ENCODE results near the gene TMEM86B. TPM values are rescaled to one million over a fixed set of nuclear protein-coding genes. Genes with fewer than 3 reads are reported as not detected.
A peak's percentile ranks its signal among the peaks of the same experiment; 100 is the strongest.

TMEM86B gene, protein sequence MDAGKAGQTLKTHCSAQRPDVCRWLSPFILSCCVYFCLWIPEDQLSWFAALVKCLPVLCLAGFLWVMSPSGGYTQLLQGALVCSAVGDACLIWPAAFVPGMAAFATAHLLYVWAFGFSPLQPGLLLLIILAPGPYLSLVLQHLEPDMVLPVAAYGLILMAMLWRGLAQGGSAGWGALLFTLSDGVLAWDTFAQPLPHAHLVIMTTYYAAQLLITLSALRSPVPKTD
- total RNA-seq (1 to 10 TPM; 1.0 to 1.8 (median 1.5) TPM), polyA plus RNA-seq (10 to 100 TPM; 14.4 to 27.3 TPM)

DNA sequence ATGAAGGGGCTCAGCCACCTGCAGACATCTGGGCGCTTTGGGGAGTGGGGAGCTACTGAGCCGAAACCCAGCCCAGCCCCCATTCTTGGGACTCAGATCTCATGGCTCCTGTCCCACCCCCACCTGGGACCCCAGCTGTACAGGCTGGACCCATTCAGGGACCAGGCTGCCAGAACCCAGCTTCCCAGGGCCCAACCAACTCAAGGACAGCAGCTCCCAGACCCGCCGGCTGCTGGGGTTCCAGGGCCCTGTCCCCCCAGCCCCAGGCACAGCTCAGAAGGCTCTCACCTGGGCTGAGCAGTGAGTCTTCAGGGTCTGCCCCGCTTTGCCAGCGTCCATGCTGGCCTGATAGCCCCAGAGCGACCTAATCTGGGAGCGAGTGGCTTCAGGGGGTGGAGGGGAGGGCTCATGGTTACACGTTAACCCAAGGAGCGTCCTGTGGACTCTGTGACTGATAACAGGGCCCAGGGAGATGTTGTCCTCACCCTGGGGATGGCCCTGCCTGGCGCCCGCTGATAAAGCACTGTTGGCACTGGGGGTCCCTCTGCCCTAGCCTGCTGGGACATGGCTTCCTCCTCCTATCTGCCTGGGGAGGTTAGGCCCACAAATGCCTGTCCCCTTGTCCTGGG lies at the start of gene TMEM86B:
TSS of gene TMEM86B (minus strand) at position 361 of the 629 bp plus-strand sequence. CDS start at position 339, 22 bp downstream.
- no peaks in the 10 kb centered on the region for H3K4me1 ChIP-seq
- TF ChIP-seq, protein P1, sequence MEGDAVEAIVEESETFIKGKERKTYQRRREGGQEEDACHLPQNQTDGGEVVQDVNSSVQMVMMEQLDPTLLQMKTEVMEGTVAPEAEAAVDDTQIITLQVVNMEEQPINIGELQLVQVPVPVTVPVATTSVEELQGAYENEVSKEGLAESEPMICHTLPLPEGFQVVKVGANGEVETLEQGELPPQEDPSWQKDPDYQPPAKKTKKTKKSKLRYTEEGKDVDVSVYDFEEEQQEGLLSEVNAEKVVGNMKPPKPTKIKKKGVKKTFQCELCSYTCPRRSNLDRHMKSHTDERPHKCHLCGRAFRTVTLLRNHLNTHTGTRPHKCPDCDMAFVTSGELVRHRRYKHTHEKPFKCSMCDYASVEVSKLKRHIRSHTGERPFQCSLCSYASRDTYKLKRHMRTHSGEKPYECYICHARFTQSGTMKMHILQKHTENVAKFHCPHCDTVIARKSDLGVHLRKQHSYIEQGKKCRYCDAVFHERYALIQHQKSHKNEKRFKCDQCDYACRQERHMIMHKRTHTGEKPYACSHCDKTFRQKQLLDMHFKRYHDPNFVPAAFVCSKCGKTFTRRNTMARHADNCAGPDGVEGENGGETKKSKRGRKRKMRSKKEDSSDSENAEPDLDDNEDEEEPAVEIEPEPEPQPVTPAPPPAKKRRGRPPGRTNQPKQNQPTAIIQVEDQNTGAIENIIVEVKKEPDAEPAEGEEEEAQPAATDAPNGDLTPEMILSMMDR (IDR thresholded peaks at IDR 0.05): no peak
- FAIRE-seq: no peak
- no peak within 1 kb of the TSS for H3K27ac ChIP-seq
- no peaks in the 10 kb centered on the region for H3K27me3 ChIP-seq
- peak in 3 of 4 donors; percentile 59 to 70 (median 64) for ATAC-seq
- intact Hi-C loops (cut with DNase I): no loop called here
- H3K36me3 ChIP-seq: peaks cover 0 to 26% (median 7%) of the 10 kb centered on the region in 3 donors
- 44 to 60% methylated on average over 9 to 12 of the region's 12 CpGs for WGBS, 2 donors
- no peaks in the 10 kb centered on the region for H3K9me3 ChIP-seq
- DNase-seq: peak in 2 of 6 donors; percentile 21 to 53
- no peak within 1 kb of the TSS for H3K4me3 ChIP-seq

DNA sequence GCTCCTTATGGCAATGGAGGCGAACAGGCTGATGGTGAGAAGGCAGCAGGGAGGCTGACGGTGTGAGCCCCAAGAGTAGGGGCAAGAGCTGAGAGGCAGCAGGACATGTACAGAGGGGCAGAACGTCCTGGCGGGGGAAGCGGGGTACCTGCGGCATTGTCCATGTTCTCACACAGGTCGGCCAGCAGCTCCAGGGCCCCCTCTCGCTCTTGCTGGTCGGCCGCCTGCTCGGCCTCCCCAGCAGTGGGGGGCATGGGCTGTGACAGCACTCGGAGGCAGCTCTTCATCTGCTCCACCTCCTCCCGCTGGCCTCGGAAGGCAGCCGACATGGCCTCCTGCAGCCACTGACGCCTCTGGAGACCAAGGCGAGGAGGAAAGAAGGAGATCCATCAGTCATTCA lies 48.9 kb upstream of the TMEM86B start:
- no peak for DNase-seq
- 87% methylated on average over 14 to 17 of the region's 17 CpGs for WGBS, 2 donors
- intact Hi-C loops (cut with DNase I): no loop called here
- ATAC-seq: no peak
- peaks cover 0 to 11% (median 0%) of the 10 kb centered on the region in 3 donors for H3K36me3 ChIP-seq
- no peak for FAIRE-seq
- H3K4me3 ChIP-seq: no peak overlapping the region
- peaks cover 5 to 8% (median 7%) of the 10 kb centered on the region in 3 donors for H3K4me1 ChIP-seq
- no peak overlapping the region for H3K27ac ChIP-seq
- no peaks in the 10 kb centered on the region for H3K9me3 ChIP-seq
- H3K27me3 ChIP-seq: no peaks in the 10 kb centered on the region
- TF ChIP-seq, protein P1 (IDR thresholded peaks at IDR 0.05): no peak

DNA sequence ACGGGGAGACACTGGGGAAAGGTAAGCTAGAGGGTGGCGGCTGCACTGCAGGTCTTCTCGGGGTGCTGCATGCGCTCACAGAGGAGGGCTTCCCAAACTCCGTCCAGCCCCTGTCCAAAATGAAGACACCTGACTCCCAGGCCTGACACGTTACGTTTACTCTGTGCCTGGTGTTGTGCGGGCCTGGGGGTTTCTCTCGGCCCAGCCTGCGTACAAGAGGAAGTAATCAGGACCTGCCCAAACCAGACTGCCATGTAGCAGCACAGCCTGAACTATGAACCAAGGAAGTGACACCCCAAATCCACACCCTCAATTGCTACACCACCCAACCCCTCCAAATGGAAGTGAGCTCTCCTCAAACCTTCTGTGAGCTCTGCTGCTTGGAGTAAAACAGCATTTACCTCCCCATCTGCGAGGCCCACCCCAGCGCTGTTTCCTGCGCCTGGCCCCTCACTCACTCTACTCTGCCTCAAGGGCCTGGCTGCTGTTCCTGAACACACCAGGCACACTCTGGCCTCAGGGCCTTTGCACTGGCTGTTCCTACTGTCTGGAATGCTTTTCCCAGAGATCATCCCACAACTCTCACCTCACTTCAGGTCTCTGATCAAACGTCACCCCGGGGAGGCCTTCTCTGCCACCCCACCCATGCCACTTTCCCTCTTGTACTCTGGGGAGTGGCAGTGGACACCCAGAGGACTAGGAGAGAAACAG lies 48.3 kb upstream of the TMEM86B start:
- WGBS, 2 donors: 86 to 88% methylated on average over 15 of the region's 15 CpGs

DNA sequence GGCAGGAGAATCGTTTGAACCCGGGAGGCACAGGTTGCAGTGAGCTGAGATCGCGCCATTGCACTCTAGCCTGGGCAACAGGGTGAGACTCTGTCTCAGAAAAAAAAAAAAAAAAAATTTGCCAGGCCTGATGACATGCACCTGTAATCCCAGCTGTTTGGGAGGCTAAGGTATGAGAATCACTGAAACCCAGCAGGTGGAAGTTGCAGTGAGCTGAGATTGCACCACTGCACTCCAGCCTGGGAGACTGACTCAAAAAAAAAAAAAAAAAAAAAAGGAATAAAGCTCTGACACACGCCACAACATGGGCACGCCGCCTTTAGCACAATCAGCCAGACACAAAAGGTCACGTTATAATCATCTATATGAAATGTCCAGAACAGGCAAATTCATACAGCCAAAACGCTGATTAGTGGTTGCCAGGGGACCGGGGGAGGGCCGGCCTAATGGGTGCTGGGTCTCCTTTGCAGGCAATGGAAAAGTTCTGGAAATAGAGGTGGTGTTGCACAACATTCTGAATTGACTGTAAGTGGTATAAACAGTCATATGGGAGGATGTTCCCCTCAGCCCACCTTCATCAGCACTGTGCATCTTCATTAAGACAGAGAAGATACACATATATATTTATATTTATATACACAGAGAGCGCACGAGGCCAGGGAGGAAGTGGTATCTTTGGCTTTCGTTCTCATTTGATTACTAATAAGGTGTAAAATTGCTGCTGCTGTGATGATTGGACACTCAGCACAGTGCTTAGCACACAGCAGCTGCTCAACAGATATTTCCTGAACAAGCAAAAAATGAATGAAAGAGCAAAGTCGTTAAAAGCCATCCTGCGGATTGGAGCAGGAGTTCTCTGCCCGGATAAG lies 47.5 kb upstream of the TMEM86B start:
- Histone ChIP-seq H3K36me3 (peaks cover 0 to 11% (median 0%) of the 10 kb centered on the region in 3 donors), H3K4me1 (peaks cover 5 to 8% (median 7%) of the 10 kb centered on the region in 3 donors), H3K27ac (no peak overlapping the region), H3K9me3 (no peaks in the 10 kb centered on the region), H3K27me3 (no peaks in the 10 kb centered on the region), H3K4me3 (no peak overlapping the region)
- no peak for FAIRE-seq
- ATAC-seq: no peak
- intact Hi-C loops (cut with DNase I): no loop called here
- WGBS, 2 donors: 80 to 82% methylated on average over 17 of the region's 17 CpGs
- no peak for DNase-seq
- TF ChIP-seq, protein P1 (IDR thresholded peaks at IDR 0.05): no peak

More for the DNA sequence above, 48.3 kb upstream of the TMEM86B start:
- no peaks in the 10 kb centered on the region for H3K27me3 ChIP-seq
- intact Hi-C loops (cut with DNase I): no loop called here
- H3K4me1 ChIP-seq: peaks cover 5 to 8% (median 7%) of the 10 kb centered on the region in 3 donors
- ATAC-seq (no peak), FAIRE-seq (no peak), DNase-seq (no peak)
- no peak overlapping the region for H3K27ac ChIP-seq
- TF ChIP-seq, protein P1 (IDR thresholded peaks at IDR 0.05): no peak
- H3K36me3 ChIP-seq: peaks cover 0 to 11% (median 0%) of the 10 kb centered on the region in 3 donors
- H3K4me3 ChIP-seq: no peak overlapping the region
- no peaks in the 10 kb centered on the region for H3K9me3 ChIP-seq
